Fibroblast of villous mesenchyme (primary cell): Measurements from ENCODE around the gene ZNF83. TPM values are rescaled to one million over a fixed set of nuclear protein-coding genes. Genes with fewer than 3 reads are reported as not detected.
"Not testable (repeated sequence)": the region's sequence is repeated elsewhere in the genome, so short reads cannot be mapped to it uniquely, and the experiment has no call there.

Source experiments
- DNase-seq: peaks from one replicate; pipeline ENCODE4 v3.0.0-alpha.2; 2010; ENCODE audit warnings: low read depth
- H3K4me3 ChIP-seq: 2 replicates; pipeline ENCODE4 v1.5.1; 2011; ENCODE audit warnings: low read depth, mild to moderate bottlenecking, low read length
- total RNA-seq: library from RNA; depleted of rRNA; stranded (reverse); fragments of >200 nt; gene quantifications from 2 replicates; pipeline ENCODE4 v1.2.3, GENCODE V29; 2012
- TF ChIP-seq, protein P1 (sequence below): IDR thresholded peaks from 2 replicates; pipeline ENCODE4 v1.5.1; 2012; ENCODE audit warnings: low read depth, mild to moderate bottlenecking, low read length; ENCODE audit not compliant: insufficient read depth

Gene ZNF83
- total RNA-seq, 1 donor = 47.1 TPM

DNA sequence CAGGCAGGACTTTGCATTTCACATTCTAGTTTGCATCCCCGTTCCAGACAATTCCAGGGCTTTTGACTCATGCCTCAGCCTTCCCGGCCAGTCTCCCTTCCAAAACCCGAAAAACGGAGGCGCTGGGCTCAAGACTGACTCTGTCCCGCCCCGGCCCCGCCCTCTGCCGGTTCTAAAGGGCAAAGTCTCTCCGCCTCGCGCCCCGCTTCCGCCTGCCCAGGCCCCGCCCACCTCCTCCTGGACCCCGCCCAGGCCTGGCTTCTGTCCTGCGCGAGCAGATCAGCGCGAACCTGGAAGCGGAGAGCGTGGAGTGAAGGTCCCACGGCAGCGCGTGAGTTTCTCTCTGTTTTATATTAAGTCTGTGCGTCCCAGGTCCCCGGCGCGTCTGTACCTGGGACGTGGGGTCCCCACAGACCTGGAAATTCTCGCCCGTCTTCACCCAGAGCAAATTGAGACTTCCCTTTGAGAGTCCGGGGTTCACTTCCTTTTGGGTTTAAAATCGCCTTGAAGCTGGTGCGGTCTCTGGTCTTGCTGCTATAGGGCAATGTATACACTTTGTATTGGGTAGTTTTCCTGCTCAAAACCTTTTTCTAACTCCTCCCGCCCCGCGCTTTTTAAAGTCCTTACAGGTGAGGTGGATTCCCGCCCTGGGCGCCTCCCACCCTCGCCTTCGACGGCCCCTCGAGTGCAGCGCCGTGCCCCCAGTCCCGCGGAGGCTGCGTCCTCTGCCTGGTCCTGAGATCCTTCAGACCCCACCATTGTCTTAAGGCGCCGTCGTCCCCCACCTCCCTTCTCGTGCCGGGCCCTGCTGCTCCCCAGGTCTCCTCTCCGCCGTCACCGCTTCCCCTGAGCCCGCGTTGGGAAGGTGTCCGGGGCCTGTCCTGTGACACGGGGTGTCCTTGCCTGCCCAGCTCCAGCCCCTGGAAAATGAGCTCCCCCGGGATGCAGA lies 36.9 kb downstream of the ZNF83 start:
- DNase-seq = peak; percentile 91
- H3K4me3 ChIP-seq = peak overlapping the region; percentile 84
- TF ChIP-seq, protein P1, sequence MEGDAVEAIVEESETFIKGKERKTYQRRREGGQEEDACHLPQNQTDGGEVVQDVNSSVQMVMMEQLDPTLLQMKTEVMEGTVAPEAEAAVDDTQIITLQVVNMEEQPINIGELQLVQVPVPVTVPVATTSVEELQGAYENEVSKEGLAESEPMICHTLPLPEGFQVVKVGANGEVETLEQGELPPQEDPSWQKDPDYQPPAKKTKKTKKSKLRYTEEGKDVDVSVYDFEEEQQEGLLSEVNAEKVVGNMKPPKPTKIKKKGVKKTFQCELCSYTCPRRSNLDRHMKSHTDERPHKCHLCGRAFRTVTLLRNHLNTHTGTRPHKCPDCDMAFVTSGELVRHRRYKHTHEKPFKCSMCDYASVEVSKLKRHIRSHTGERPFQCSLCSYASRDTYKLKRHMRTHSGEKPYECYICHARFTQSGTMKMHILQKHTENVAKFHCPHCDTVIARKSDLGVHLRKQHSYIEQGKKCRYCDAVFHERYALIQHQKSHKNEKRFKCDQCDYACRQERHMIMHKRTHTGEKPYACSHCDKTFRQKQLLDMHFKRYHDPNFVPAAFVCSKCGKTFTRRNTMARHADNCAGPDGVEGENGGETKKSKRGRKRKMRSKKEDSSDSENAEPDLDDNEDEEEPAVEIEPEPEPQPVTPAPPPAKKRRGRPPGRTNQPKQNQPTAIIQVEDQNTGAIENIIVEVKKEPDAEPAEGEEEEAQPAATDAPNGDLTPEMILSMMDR = peak; percentile 39

DNA sequence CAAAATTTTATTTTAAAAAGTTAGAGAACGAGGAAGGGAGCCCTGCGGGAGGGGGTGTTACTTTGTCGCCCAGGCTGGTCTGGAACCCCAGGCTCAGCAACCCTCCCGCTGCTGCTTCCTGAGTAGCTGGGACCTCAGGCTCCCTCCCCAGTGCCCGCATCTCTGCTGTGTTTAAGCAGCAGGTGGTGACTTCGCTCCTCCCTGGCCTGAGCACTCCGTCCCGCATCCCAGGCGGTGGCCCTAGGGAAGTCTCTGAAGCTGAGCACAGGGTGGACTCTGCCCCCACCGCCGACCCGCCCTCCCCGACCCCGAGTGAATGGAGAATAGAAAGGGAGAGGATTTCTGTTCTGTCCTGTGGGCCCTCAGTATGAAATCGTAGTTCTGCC lies 37.5 kb downstream of the ZNF83 start:
- TF ChIP-seq, protein P1 = no peak
- DNase-seq = no peak
- peak overlapping the region; percentile 84 for H3K4me3 ChIP-seq

DNA sequence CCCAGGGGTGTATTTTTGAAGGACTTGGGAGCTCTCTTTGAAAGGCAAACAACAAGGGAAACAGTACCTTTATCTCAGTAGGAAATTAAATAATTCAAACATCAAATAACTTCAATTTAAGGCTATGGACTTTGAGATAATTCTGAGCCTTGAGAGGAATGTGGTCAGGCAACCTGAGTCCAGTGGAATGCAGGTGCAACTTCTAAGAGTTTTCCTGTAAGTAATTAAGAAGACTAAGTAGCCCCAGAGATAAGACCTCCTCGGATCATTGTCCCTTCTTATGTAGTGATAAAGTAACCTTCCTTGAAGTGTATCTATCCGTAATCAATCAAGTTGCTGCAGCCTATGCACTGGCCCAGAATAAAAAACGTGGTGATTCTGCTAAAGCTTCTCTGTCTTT lies 38.9 kb downstream of the ZNF83 start:
- TF ChIP-seq, protein P1 = no peak
- H3K4me3 ChIP-seq = no peak overlapping the region
- DNase-seq = no peak

DNA sequence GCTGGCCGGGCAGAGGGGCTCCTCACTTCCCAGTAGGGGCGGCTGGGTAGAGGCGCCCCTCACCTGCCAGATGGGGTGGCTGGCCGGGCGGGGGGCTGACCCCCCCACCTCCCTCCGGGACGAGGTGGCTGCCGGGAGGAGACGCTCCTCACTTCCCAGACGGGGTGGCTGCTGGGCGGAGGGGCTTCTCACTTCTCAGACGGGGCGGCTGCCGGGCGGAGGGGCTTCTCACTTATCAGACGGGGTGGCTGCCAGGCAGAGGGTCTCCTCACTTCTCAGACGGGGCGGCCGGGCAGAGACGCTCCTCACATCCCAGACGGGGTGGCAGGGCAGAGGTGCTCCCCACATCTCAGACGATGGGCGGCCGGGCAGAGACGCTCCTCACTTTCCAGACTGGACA lies 44.7 kb downstream of the ZNF83 start:
- H3K4me3 ChIP-seq = not testable (repeated sequence)

DNA sequence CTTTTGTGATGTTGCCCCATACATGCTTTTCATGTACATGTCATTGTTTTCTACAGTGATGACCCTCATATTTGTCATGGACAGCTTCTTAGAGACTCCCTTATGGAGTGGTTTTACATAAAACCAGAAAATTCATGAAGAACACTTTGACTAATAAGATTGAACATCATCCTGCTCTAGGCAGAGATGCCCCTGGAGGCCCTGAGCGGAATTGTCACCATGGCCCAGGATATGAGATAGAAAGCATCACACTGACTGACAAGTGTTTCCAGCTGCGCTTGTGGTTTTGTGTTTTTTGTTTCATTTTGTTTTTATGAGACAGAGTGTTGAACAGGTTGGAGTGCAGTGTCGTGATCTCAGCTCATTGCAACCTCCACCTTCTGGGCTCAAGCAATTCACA lies 45.9 kb downstream of the ZNF83 start:
- TF ChIP-seq, protein P1 = no peak
- no peak for DNase-seq
- no peak overlapping the region for H3K4me3 ChIP-seq

More for the DNA sequence above, 44.7 kb downstream of the ZNF83 start:
- DNase-seq = not testable (repeated sequence)

DNA sequence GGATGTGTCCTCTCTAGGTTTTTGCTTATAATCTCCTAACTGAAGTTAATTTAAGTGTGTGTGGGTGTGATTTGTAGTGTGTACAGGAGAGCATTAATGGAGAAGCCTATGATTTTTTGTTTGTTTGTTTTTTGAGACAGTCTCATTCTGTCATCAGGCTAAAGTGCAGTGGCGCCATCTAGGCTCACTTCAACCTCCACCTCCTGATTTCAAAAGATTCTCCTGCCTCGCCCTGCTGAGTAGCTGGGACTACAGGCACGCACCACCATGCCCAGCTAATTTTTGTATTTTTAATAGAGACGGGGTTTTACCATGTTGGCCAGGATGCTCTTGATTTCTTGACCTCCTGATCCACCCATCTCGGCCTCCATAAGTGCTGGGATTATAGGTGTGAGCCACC lies 47.4 kb downstream of the ZNF83 start:
- TF ChIP-seq, protein P1 = no peak
- no peak overlapping the region for H3K4me3 ChIP-seq
- DNase-seq = no peak

DNA sequence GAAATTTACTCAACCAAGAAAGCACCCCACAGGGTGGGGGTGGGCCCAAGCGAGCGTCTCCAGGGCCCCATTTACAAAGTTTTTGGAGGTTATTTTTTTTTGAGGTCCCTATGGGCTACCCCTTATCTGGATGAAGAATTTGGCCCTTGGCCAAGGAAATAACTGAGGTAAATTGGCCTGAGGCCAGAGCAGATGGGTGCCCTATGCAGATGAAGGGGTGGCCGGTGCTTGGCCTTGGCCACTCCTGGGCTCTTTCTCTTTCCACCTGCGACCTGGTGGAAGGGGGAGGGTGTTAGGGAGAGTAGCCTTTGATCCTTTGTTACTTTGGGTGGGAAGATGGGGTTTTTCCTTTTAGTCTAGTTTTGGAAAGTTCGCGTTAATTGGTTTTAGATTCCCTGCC lies 52.6 kb downstream of the ZNF83 start:
- H3K4me3 ChIP-seq = no peak overlapping the region
- TF ChIP-seq, protein P1 = no peak
- DNase-seq = no peak
